ENCODE data around the gene RSL24D1.
"Not testable (repeated sequence)": the region's sequence is repeated elsewhere in the genome, so short reads cannot be mapped to it uniquely, and the experiment has no call there.

The RSL24D1 gene

DNA sequence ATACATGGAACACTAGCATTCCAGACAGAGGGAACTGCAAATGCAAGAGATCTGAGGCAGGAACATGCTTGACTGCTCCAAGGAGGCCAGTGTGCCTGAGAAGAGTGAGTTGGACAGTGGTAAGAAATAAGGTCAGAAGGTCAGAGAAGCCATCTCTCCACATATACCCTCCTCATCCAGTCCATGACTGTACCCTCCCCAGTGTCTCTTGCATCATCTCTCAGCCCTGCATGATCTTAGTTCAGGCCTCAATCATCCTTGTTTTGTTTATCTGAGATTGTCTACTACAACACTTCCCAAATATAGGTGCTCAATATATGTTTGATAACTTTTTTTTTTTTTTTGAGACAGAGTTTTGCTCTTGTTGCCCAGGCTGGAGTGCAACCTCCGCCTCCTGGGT, 5.5 kb upstream of the RSL24D1 start:
- DNase-seq: no peak

DNA sequence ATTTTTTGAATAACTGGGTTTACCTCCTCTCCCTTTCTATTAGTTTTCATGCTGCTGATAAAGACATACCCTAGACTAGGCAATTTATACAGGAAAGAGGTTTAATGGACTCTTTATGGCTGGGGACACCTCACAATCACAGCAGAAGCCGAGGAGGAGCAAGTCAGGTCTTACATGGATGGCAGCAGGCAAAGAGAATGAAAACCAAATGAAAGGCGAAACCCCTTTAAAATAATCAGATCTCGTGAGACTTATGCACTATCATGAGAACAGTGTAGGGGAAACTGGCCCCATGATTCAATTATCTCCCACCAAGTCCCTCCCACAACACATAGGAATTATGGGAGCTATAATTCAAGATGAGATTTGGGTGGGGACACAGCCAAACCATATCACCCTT, 2.0 kb upstream of the RSL24D1 start:
- DNase-seq: no peak

DNA sequence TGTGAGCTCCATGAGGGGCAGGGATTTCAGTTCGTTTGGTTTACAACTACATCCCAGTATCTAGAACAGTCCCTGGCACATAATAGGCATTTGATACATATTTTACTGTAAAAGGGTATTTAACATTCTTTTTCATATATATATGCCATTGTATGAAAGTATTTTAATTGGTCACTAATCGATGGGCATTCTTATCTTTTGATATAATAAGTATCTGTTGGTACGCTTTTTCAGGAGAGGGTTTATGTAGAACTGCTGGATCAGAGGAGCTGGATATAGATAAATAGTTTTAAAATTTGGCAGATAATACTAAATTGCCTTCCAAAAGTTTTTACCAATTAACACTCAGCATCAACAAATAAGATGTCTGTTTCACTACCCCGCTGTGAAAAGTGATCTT, 978 bp upstream of the RSL24D1 start:
- no peak for DNase-seq

DNA sequence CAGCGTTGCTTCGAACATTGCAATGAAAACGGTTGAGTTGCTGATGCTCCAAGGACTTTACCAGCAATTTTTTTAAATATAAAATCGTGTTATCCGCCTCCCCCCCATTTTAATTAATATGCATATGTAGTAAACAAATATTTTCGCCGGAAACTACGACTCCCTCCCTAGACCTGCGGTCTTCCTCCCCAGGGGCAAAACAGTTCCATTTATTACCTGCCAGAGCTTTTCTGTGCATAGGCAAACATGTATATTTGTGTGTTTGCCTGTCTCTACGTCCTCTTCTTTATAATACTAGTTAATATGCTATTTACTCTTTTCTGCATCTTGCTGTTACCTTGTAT, 593 bp upstream of the RSL24D1 start:
- DNase-seq: peak; percentile 43

DNA sequence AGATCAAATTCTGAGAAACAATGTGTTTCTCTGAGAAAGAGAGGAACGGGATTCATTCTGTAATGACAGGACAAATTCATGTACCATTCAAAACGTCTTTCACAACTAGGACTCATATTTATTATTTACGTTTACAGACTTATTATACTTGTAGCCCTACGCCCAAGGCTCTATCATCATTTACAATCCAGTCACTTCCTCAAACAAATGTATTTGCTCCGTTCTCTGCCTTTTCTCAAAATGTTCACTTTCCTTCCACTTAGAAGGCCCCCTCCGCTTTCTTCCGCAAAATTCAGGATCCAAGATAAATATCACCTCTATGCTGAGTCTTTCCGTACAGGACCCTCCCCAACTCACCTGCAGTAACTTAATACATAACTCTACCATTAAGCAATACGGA, 745 bp downstream of the RSL24D1 start:
- DNase-seq: no peak

DNA sequence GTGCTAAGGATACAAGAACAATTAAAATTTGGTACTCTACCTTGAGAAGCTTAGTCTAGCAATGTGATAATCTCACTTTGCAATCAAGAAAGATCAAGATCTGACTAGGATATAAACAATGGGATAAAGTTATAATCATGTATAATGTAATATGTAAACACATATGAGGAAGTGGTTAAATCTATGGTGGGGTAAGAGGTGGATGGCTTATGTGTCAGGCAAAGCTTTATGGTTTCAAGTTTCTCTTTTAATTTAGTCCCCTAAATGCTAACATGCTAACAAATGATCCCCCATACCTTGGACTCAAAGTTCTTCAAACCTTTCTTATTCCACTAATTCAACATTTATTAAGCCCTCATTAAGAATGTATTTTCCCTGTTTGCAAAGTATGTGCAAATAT, 2.5 kb downstream of the RSL24D1 start:
- DNase-seq: no peak

- no peak for DNase-seq
These were observed 10.4 kb downstream of the RSL24D1 start for GRCh38 chr15:55186331-55186730.

GRCh38 chr15:55183679-55184078, 13.1 kb downstream of the RSL24D1 start:
- no peak for DNase-seq

- DNase-seq: no peak
These were observed 17.6 kb downstream of the RSL24D1 start for GRCh38 chr15:55179141-55179540.

- no peak for DNase-seq
These were observed 26.4 kb downstream of the RSL24D1 start for GRCh38 chr15:55170361-55170760.

DNA sequence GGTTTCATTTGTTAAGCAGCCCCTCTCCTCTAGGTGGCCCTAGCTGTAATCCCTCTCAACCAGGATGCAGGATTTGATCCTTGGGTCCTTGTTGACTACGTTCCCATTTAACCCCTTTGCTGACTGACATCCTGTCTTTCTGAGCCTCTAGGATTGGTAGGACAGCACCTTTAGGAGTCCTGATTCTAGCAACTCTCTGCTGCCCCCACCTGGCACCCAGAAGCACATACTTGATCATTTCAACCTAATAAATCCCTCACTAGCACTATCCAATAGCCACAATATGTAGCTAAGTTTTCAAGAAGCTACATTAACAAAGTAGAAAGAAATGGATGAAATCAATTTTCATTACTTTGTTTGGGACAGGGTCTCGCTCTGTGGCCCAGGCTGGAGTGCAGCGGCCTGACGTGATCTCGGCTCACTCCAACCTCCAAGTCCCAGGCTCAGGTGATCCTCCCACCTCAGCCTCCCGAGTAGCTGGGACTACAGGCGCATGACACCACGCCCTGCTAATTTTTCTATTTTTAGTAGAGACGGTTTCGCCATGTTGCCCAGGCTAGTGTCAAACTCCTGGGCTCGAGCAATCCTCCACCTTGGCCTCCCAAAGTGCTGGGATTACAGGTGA, 28.3 kb downstream of the RSL24D1 start:
- peak; percentile 45 for DNase-seq

GRCh38 chr15:55164284-55164683, 32.5 kb downstream of the RSL24D1 start:
- DNase-seq: no peak

DNA sequence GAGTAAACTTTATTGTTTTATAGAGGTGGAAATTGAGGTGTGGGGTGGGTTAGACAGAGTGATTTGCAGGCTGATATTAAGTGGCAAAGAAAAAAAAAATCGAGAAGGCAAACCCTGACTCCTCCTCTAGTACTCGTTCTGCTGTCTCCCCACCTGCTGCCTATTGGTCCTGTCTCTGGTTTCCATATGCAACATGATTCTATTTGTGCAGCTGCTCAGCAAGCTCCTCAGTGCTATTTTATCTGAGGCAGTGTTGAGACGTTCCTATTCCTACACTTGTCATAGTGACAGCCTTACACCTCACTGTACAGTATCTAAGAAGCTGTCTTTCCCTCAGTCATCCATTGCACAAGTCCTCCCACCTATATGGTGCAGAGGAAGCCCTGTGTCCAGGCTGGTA, 45.1 kb downstream of the RSL24D1 start:
- DNase-seq: no peak

- DNase-seq: not testable (repeated sequence)
These were observed 53.6 kb downstream of the RSL24D1 start for GRCh38 chr15:55143132-55143531.

DNA sequence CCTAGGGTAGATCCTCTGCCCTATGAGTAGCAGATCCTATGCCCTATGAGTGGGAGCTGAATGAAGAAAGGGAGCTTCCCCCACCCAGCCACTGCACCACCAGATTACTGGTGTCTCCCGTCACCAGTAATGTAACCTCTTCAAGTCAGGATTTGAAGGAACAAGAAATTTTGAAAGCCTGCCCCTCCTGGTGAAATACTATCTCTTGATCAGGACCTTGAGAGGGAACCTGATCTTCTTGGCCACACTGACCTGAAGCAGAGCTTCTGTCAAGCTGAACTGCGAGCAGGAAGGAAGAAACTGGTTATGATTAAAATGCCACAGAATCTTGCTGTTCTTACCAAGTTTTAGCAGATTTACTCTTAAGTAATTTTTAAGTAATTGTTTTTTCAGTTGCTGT, 62.8 kb downstream of the RSL24D1 start:
- no peak for DNase-seq

DNA sequence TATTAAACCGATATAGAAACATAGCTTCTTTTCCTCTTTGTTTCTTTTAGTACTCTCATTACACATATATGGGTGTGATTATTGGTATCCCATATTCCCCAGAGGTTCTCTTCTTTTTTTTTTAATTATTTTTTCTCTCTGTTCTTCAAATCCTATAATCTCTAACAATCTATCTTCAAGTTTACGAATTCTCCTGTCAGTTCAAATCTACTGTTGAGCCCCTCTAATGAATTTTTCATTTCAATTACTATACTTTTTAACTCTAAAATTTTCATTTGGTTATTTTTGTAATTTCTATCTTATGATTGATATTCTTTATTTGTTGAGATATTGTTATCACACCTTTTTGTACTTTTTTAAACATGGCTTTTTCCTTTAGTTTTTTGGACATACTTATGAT, 64.1 kb downstream of the RSL24D1 start:
- DNase-seq: no peak

Measured in NCI-H526 treated with DMSO at 0.1 percent for 48 hours (cell line).